ENCODE results near the gene CHPF2.
A peak's percentile ranks its signal among the peaks of the same experiment; 100 is the strongest.

The CHPF2 gene

GRCh38 chr7:151246851-151247580, 14.7 kb downstream of the CHPF2 start:
- DNase-seq = no peak

GRCh38 chr7:151247611-151248345, 15.5 kb downstream of the CHPF2 start:
- DNase-seq = no peak

DNA sequence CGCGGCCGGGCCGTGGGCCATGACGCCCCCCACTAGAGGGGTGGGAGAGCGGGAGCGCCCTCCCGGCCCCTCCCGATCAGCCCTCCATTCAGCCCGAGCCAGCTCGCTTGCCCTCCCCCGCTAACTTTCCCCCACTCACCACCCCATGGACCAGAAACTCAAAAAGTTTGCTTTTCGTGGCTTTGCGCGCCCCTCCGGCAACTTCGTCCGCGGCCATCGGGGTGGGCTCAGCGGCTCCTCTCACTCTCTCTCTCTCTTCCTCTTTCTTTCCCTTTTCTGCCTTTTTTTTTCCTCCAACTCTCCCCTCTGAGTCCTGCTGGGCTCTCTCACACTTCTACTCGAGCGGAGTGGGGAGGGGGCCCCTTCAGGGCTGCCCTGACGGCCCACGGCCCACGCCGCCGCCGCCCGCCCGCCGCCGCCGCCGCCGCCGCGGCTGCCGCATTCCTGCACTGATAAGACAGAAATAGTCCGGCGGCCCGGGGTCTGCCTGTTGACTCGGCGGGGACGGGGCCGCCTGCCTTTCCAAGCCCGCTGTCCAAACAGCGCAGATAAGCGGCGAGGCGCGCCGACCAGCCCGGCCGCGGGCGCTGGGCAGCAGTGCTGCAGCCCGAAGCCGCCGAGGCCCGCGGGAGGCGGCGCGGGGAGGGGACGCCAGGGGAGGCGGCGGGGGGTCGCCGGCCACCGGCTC, 16.2 kb downstream of the CHPF2 start, which contains the start of gene SMARCD3:
SMARCD3 (minus strand) TSS at position 349 of the 688 bp plus-strand sequence; CDS start at position 217, 132 bp downstream.
- DNase-seq = peak; percentile 73

GRCh38 chr7:151249034-151249731, 16.9 kb downstream of the CHPF2 start:
- peak; percentile 58 for DNase-seq

DNA sequence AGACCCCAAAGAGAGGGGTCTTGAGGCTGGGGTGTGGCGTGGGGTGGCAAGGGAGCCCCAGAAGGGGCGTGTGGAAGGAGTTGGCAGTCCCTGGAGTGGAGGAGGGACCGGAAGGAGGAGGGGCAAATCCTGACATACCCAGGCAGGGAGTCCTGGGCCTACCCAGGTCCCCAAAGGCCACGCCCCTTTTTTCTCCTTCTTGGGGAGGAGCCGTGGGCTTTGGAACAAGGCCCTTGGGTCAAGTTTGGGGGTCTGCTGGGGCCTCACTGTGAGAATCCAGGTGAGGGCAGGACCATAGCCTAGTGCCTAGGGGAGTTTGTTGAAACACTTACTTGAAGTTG, 17.4 kb downstream of the CHPF2 start:
- peak; percentile 64 for DNase-seq

GRCh38 chr7:151250181-151251132, 18.2 kb downstream of the CHPF2 start:
- DNase-seq = no peak

- DNase-seq = no peak
These were observed 19.0 kb downstream of the CHPF2 start for GRCh38 chr7:151251328-151251688.

DNA sequence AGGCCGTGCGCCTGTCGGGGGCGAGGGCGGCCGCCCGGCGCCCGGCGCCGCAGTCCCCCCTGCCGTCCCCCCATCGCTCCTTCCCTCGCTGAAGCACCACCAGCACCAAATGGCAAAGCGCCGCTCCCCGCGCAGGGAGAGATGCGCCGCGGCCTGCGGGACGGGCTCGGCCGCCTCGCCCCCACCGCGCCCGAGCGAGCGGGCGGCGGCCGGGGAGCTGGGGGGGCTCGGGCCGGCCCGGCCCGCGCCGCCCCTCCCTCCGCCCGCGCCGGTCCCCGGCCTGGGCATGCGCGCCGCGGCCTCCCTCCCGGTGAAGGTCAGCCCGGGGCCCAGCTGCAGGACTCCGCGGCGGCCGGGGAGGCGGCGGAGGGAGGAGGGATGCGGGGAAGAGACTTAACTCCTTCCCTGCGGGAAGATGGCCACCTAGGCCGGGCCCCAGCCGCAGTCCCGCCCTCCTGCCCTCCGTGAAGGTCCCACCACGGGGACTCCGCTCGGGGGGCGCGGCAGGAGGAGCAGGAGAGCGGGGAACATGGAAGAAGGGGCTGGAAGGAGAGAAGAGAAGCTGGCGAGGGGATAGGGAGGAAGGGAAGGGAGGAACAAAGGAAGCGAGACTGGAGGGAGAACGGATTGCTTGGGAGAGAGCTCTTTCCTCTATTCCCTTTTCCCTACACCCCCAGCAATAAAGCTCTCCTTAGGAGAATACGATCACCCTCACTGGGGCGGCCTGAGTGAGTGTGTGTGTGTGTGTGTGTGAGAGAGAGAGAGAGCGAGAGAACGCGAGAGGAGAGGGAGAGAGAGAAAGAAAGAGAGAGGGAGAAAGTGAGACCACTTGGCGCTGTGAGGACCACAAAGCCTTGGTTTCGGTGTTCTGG, 19.6 kb downstream of the CHPF2 start:
- DNase-seq = peak; percentile 74

DNA sequence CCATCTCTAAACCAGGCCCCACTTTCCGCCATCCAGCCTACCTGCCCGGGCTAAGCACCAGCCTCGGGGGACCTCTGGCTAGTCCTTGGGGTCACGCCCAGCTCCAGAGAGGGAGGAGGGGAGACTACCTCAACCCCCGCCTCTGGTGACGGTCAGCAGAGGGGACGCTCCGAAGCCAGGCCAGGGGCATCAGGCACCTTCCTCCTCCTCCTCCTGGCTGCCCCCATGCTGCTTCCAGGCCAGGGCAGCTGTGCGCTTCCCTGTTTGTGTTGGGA, 20.2 kb downstream of the CHPF2 start:
- DNase-seq = no peak

DNA sequence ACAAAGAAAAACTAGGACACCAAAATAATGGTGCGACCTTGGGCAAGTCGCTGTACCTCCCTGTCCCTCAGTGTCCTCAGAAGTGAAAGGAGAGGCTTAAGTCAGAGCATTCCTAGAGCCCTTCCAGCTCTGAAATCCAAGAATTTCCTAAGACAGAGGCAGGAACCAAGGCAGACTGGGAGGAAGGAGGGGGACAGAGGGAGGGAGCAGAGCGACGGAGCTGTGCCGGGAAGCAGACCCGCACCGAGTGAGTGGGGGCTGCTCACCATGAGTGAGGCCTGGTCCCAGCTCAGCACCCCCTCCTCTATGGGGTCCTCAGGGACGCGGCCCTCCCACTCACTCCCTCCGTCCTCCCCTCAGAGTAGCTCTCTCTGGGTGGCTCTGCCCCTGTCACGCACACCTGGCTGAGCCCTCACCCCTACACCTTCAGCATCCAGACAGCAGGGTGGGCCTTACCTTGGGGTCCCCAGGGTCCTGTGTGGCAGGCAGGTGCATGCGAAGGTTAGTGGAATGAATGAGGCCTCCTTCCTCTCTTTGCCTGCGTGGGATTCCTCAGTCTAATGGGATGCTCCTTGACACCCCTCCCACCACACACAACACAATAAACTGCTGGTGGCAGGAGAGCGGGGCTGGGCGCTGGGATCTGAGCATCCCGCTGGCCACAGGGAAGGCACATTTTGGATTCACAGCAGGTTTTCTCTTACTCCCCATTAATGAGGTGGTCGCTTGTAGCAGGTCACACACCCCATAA, 20.9 kb downstream of the CHPF2 start:
- DNase-seq = no peak

GRCh38 chr7:151254316-151254715, 22.0 kb downstream of the CHPF2 start:
- DNase-seq = no peak

DNA sequence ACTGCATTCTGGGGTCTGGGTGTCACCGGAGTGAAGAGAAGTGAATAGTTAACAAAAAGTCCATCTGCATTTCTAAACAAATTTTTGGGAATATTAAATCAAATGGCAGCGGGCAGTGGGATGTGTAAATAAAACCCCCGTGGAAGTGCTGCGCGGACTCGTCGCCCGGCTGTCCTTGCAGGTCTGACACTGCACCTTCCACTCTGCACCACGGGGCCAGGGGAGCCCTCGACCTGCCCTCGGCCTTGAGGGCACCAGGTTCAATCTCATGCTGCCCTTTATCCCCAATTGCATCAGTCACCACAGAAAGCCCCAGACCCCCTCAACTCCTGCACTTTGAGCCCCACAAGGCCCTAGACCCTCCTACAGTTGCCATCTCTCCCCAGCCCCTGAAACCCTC, 22.6 kb downstream of the CHPF2 start:
- DNase-seq = no peak

DNA sequence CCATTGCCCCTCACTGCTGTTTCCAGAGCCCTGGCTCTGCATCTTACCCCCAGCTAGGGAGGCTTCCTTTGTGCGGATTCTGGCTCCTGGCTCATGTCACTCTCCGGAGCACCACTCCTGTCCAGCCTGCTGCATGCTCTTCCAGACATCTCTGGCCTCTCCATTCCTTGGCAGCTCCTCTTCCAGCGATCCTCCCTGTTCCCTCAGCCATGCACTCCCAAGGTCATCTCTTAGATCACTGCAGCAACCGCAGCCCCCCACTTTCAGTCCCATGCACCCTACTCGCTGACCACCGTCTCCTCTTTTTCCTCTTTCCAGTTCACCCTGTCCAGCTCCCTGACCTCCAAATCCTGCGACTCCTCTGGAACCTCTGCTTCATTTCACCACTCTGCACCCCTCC, 23.1 kb downstream of the CHPF2 start:
- no peak for DNase-seq

GRCh38 chr7:151256410-151257045, 24.2 kb downstream of the CHPF2 start:
- no peak for DNase-seq

- DNase-seq = no peak
These were observed 25.7 kb downstream of the CHPF2 start for GRCh38 chr7:151257990-151258389.

GRCh38 chr7:151260471-151260870, 28.2 kb downstream of the CHPF2 start:
- no peak for DNase-seq

GRCh38 chr7:151260883-151261282, 28.6 kb downstream of the CHPF2 start:
- no peak for DNase-seq

DNA sequence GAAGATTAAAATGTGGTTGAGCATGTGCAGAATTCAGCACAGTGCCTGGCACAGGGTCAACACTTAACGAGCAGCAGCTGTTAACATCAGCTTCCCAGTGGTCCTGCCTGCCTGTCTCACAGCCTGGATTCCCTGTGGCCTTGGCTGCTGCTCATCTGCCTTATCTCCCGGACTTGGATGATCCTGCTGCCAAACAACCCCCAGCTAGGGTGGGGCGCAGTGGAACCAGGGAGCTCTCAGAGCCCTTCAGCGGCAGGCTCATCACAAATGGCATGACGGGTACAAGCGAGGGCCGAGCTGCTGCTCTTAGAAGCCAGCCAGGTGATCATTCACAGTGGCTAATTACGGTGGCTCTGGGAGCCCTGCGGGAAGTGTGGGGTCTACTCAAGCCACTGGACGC, 29.2 kb downstream of the CHPF2 start:
- no peak for DNase-seq

GRCh38 chr7:151264615-151265014, 32.3 kb downstream of the CHPF2 start:
- no peak for DNase-seq

GRCh38 chr7:151265351-151265931, 33.2 kb downstream of the CHPF2 start:
- no peak for DNase-seq

Data from fibroblast of skin of right quadriceps (primary cell).